H4 (cell line): Measurements from ENCODE around the gene LYSMD4. TPM values are rescaled to one million over a fixed set of nuclear protein-coding genes. Genes with fewer than 3 reads are reported as not detected.

ENCODE experiments used
- DNase-seq: peaks from one replicate; pipeline ENCODE4 v3.0.0-alpha.2; 2015; ENCODE audit warnings: low spot score
- total RNA-seq: library from RNA; depleted of rRNA; stranded (reverse); fragments of >200 nt; shearing (Covaris generic); gene quantifications from 2 replicates; pipeline ENCODE4 v1.2.3, GENCODE V29; 2014

Gene LYSMD4
- total RNA-seq, 1 experiment from 2014 or later: 5.7 TPM

GRCh38 chr15:99731336-99732123 lies 1.7 kb downstream of the LYSMD4 start:
- DNase-seq: no peak

- peak; percentile 39 for DNase-seq
Observed at GRCh38 chr15:99729920-99730319, 3.3 kb downstream of the LYSMD4 start.

- no peak for DNase-seq
Observed at GRCh38 chr15:99729327-99729726, 3.9 kb downstream of the LYSMD4 start.

- no peak for DNase-seq
Observed at GRCh38 chr15:99728916-99729315, 4.3 kb downstream of the LYSMD4 start.

GRCh38 chr15:99727733-99728132 lies 5.5 kb downstream of the LYSMD4 start:
- DNase-seq: no peak

- no peak for DNase-seq
Observed at GRCh38 chr15:99727330-99727729, 5.9 kb downstream of the LYSMD4 start.

GRCh38 chr15:99726333-99726732 lies 6.9 kb downstream of the LYSMD4 start:
- DNase-seq: no peak

GRCh38 chr15:99722406-99722805 lies 10.8 kb downstream of the LYSMD4 start:
- no peak for DNase-seq

- no peak for DNase-seq
Observed at GRCh38 chr15:99721896-99722295, 11.3 kb downstream of the LYSMD4 start.

- no peak for DNase-seq
Observed at GRCh38 chr15:99721104-99721778, 12.0 kb downstream of the LYSMD4 start.

- DNase-seq: no peak
Observed at GRCh38 chr15:99720533-99720932, 12.7 kb downstream of the LYSMD4 start.

- DNase-seq: peak; percentile 76
Observed at GRCh38 chr15:99719096-99719541, 14.1 kb downstream of the LYSMD4 start.

GRCh38 chr15:99718421-99718820 lies 14.8 kb downstream of the LYSMD4 start:
- DNase-seq: no peak

- no peak for DNase-seq
Observed at GRCh38 chr15:99717161-99718009, 15.9 kb downstream of the LYSMD4 start.

- DNase-seq: no peak
Observed at GRCh38 chr15:99716540-99717095, 16.6 kb downstream of the LYSMD4 start.

GRCh38 chr15:99712415-99712814 lies 20.8 kb downstream of the LYSMD4 start:
- no peak for DNase-seq

- no peak for DNase-seq
Observed at GRCh38 chr15:99711625-99712024, 21.6 kb downstream of the LYSMD4 start.

GRCh38 chr15:99709243-99709986 lies 23.8 kb downstream of the LYSMD4 start:
- no peak for DNase-seq

GRCh38 chr15:99708563-99708962 lies 24.7 kb downstream of the LYSMD4 start:
- DNase-seq: peak; percentile 88

- no peak for DNase-seq
Observed at GRCh38 chr15:99707473-99708270, 25.6 kb downstream of the LYSMD4 start.
